GM23248 (cell line): ENCODE measurements around the gene PIK3CD. TPM values are rescaled to one million over a fixed set of nuclear protein-coding genes. Genes with fewer than 3 reads are reported as not detected.

Experiments used
- DNase-seq: peaks from one replicate; pipeline ENCODE4 v3.0.0-alpha.2; 2015
- H2AFZ ChIP-seq: fragments of 200-600 bp; sonication (generic); 2 replicates; pipeline ENCODE4 v1.6.1; 2016; ENCODE audit warnings: antibody characterized with exemption
- H3F3A ChIP-seq: fragments of 200-600 bp; sonication (generic); 2 replicates; pipeline ENCODE4 v1.6.1; 2016; ENCODE audit warnings: mild to moderate bottlenecking, antibody characterized with exemption, mixed run types; ENCODE audit not compliant: insufficient read depth
- H3K27ac ChIP-seq: fragments of 200-600 bp; sonication (generic); 2 replicates; pipeline ENCODE4 v1.5.1; 2016; ENCODE audit warnings: mild to moderate bottlenecking
- H3K27me3 ChIP-seq: fragments of 200-600 bp; sonication (generic); replicated peaks from 2 replicates; pipeline ENCODE4 v1.6.1; 2016; ENCODE audit warnings: mild to moderate bottlenecking; ENCODE audit not compliant: insufficient read depth
- H3K36me3 ChIP-seq: fragments of 200-600 bp; sonication (generic); 2 replicates; pipeline ENCODE4 v1.6.1; 2016; ENCODE audit warnings: low read depth, mild to moderate bottlenecking
- H3K4me1 ChIP-seq: fragments of 200-600 bp; sonication (generic); 2 replicates; pipeline ENCODE4 v1.6.1; 2016; ENCODE audit warnings: mild to moderate bottlenecking; ENCODE audit not compliant: insufficient read depth
- H3K4me2 ChIP-seq: fragments of 200-600 bp; sonication (generic); one replicate; pipeline ENCODE4 v1.6.1; 2016; ENCODE audit warnings: mild to moderate bottlenecking; ENCODE audit not compliant: unreplicated experiment
- H3K4me3 ChIP-seq: fragments of 200-600 bp; sonication (generic); 2 replicates; pipeline ENCODE4 v1.5.1; 2016; ENCODE audit warnings: mild to moderate bottlenecking
- H3K79me2 ChIP-seq: fragments of 200-600 bp; sonication (generic); 2 replicates; pipeline ENCODE4 v1.6.1; 2016; ENCODE audit warnings: mild to moderate bottlenecking; ENCODE audit not compliant: insufficient read depth
- H3K9ac ChIP-seq: fragments of 200-600 bp; sonication (generic); 2 replicates; pipeline ENCODE4 v1.6.1; 2016; ENCODE audit warnings: mild to moderate bottlenecking
- H3K9me2 ChIP-seq: fragments of 200-600 bp; sonication (generic); 2 replicates; pipeline ENCODE4 v1.6.1; 2016; ENCODE audit warnings: mixed run types, mild to moderate bottlenecking, moderate library complexity; ENCODE audit not compliant: insufficient read depth
- H3K9me3 ChIP-seq: fragments of 200-600 bp; sonication (generic); one replicate; pipeline ENCODE4 v1.6.1; 2017; ENCODE audit warnings: low read depth
- H4K20me1 ChIP-seq: fragments of 200-600 bp; sonication (generic); 2 replicates; pipeline ENCODE4 v1.6.0; 2016; ENCODE audit not compliant: insufficient read depth
- EZH2 ChIP-seq: fragments of 200-600 bp; sonication (generic); IDR thresholded peaks from 2 replicates; pipeline ENCODE4 v1.6.1; 2018; ENCODE audit warnings: antibody characterized with exemption, mild to moderate bottlenecking; ENCODE audit not compliant: insufficient read depth, poor library complexity, severe bottlenecking
- EZH2phosphoT487 ChIP-seq: fragments of 200-600 bp; sonication (generic); IDR thresholded peaks from 2 replicates; pipeline ENCODE4 v1.6.1; 2018; ENCODE audit warnings: antibody characterized with exemption, moderate library complexity, mild to moderate bottlenecking, low read depth; ENCODE audit not compliant: insufficient read depth
- WGBS, 2 experiments: methylation state at CpG; one replicate each; pipeline ENCODE4 v1.1.6; 2015 to 2017; ENCODE audit warnings: low lambda C conversion rate in 2 of 2, low coverage in 1 of 2; ENCODE audit errors: missing lambda C conversion rate in 2 of 2; 5-methylcytosine and 5-hydroxymethylcytosine counted together
- in situ Hi-C: fragments of 300-500 bp; cut with MboI; formaldehyde crosslinking; loops from 2 replicates; pipeline ENCODE4 v1.15.0; 2020
- polyA plus RNA-seq: library from polyadenylated mRNA; unstranded; fragments of >200 nt; fragmentation: Nextera tagmentation; extraction: Ambion mirVana; gene quantifications from 2 replicates; pipeline ENCODE4 v1.2.1, GENCODE V29; 2016
- total RNA-seq: library from RNA; depleted of rRNA; stranded (reverse); fragments of >200 nt; shearing (Covaris generic); gene quantifications from 2 replicates; pipeline ENCODE4 v1.2.3, GENCODE V29; 2014; rRNA removed

PIK3CD gene
- 7.1 and 8.0 TPM in 2 replicates for total RNA-seq
- 3.3 and 3.5 TPM in 2 replicates for polyA plus RNA-seq

- no peak for TF ChIP-seq EZH2phosphoT487
- TF ChIP-seq EZH2 = no peak
- Histone ChIP-seq H3F3A (no peaks in the 10 kb centered on the region), H3K36me3 (no peaks in the 10 kb centered on the region), H3K4me1 (no peaks in the 10 kb centered on the region), H3K27ac (no peak within 1 kb of the TSS), H3K4me2 (peak within 1 kb of the TSS; percentile 71), H4K20me1 (no peaks in the 10 kb centered on the region), H3K79me2 (no peaks in the 10 kb centered on the region), H3K9ac (peak within 1 kb of the TSS; percentile 18; the same call in 1 of the 2 replicates), H3K9me3 (no peaks in the 10 kb centered on the region), H3K9me2 (no peaks in the 10 kb centered on the region), H3K27me3 (peaks cover 14% of the 10 kb centered on the region), H2AFZ (peak within 1 kb of the TSS; percentile 74), H3K4me3 (peak within 1 kb of the TSS; percentile 73)
- in situ Hi-C loops = no loop called here
- DNase-seq = peak; percentile 70
- 1 to 2% methylated on average over 41 to 59 of the region's 94 CpGs for WGBS, 2 experiments
These were observed at the start of gene PIK3CD for GRCh38 chr1:9651565-9652378. Gene PIK3CD (plus strand): TSS chr1:9651731. CDS start chr1:9710456, 58,725 bp downstream.

- H3F3A ChIP-seq = no peaks in the 10 kb centered on the region
- WGBS, 2 experiments = 97% methylated on average over 22 to 26 of the region's 26 CpGs
- in situ Hi-C loops = no loop called here
- H3K9me3 ChIP-seq = no peaks in the 10 kb centered on the region
- no peak overlapping the region for H3K27ac ChIP-seq
- no peaks in the 10 kb centered on the region for H3K36me3 ChIP-seq
- no peak overlapping the region for H3K9ac ChIP-seq
- no peaks in the 10 kb centered on the region for H3K4me1 ChIP-seq
- no peaks in the 10 kb centered on the region for H3K79me2 ChIP-seq
- no peak for DNase-seq
- H2AFZ ChIP-seq = no peak overlapping the region
- no peaks in the 10 kb centered on the region for H3K27me3 ChIP-seq
- no peak overlapping the region for H3K4me3 ChIP-seq
- no peak for TF ChIP-seq EZH2
- no peak for TF ChIP-seq EZH2phosphoT487
- no peak overlapping the region for H3K4me2 ChIP-seq
- H4K20me1 ChIP-seq = no peaks in the 10 kb centered on the region
- H3K9me2 ChIP-seq = no peaks in the 10 kb centered on the region
These were observed 49.4 kb upstream of the PIK3CD start for GRCh38 chr1:9601942-9602793.

- 98 to 100% methylated on average over 9 of the region's 9 CpGs for WGBS, 2 experiments
- Histone ChIP-seq H2AFZ (no peak overlapping the region), H3K4me3 (no peak overlapping the region), H3K79me2 (no peaks in the 10 kb centered on the region), H4K20me1 (no peaks in the 10 kb centered on the region), H3K27ac (no peak overlapping the region), H3K36me3 (no peaks in the 10 kb centered on the region), H3F3A (no peaks in the 10 kb centered on the region), H3K9me2 (no peaks in the 10 kb centered on the region), H3K9me3 (no peaks in the 10 kb centered on the region), H3K4me2 (no peak overlapping the region), H3K27me3 (no peaks in the 10 kb centered on the region), H3K9ac (no peak overlapping the region), H3K4me1 (no peaks in the 10 kb centered on the region)
- no peak for TF ChIP-seq EZH2phosphoT487
- TF ChIP-seq EZH2 = no peak
- in situ Hi-C loops = no loop called here
- DNase-seq = no peak
These were observed 48.8 kb upstream of the PIK3CD start for GRCh38 chr1:9602794-9603167.

- no peak for TF ChIP-seq EZH2
- in situ Hi-C loops = no loop called here
- 86 to 89% methylated on average over 14 of the region's 14 CpGs for WGBS, 2 experiments
- no peak for DNase-seq
- Histone ChIP-seq H4K20me1 (no peaks in the 10 kb centered on the region), H3K4me1 (no peaks in the 10 kb centered on the region), H3K4me2 (no peak overlapping the region), H3K9me3 (no peaks in the 10 kb centered on the region), H2AFZ (no peak overlapping the region), H3F3A (no peaks in the 10 kb centered on the region), H3K9ac (no peak overlapping the region), H3K4me3 (no peak overlapping the region), H3K27me3 (no peaks in the 10 kb centered on the region), H3K79me2 (no peaks in the 10 kb centered on the region), H3K36me3 (no peaks in the 10 kb centered on the region), H3K9me2 (no peaks in the 10 kb centered on the region), H3K27ac (no peak overlapping the region)
These were observed 48.2 kb upstream of the PIK3CD start for GRCh38 chr1:9603307-9603706.
